Retinal pigment epithelial cell (primary cell): Measurements from ENCODE around the gene DLX3.

ENCODE experiments used
- DNase-seq: peaks from one replicate; pipeline ENCODE4 v3.0.0-alpha.2; 2010; ENCODE audit warnings: low read depth
- H3K4me3 ChIP-seq: 2 replicates; pipeline ENCODE4 v1.5.1; 2011; ENCODE audit warnings: mild to moderate bottlenecking, low read length, control low read depth, moderate library complexity
- CTCF ChIP-seq: conservative IDR thresholded peaks from 2 replicates; pipeline ENCODE4 v1.5.1; 2011; ENCODE audit warnings: low read depth, low read length, control low read depth, inconsistent platforms

DLX3 gene

GRCh38 chr17:49949634-49950033 lies 45.4 kb downstream of the DLX3 start:
- no peak for TF ChIP-seq CTCF
- no peak for DNase-seq
- no peak overlapping the region for H3K4me3 ChIP-seq

- DNase-seq: no peak
- TF ChIP-seq CTCF: no peak
- no peak overlapping the region for H3K4me3 ChIP-seq
Measured at GRCh38 chr17:49946964-49947584, 48.0 kb downstream of the DLX3 start.

GRCh38 chr17:49946208-49946607 lies 48.8 kb downstream of the DLX3 start:
- no peak overlapping the region for H3K4me3 ChIP-seq
- no peak for DNase-seq
- no peak for TF ChIP-seq CTCF

- no peak for TF ChIP-seq CTCF
- DNase-seq: no peak
- H3K4me3 ChIP-seq: no peak overlapping the region
Measured at GRCh38 chr17:49944273-49944870, 50.7 kb downstream of the DLX3 start.

GRCh38 chr17:49942947-49943346 lies 52.1 kb downstream of the DLX3 start:
- no peak for DNase-seq
- TF ChIP-seq CTCF: no peak
- H3K4me3 ChIP-seq: no peak overlapping the region

GRCh38 chr17:49941427-49941826 lies 53.6 kb downstream of the DLX3 start:
- no peak for DNase-seq
- H3K4me3 ChIP-seq: no peak overlapping the region
- no peak for TF ChIP-seq CTCF
